HG02678 (cell line): ENCODE data around the gene PRRX2.
"Not testable (repeated sequence)": the region's sequence is repeated elsewhere in the genome, so short reads cannot be mapped to it uniquely, and the experiment has no call there.

Experiments
- ATAC-seq: cut with Tn5 transposase; IDR thresholded peaks from one replicate; pipeline ENCODE4 v1.9.1; 2021; ENCODE audit warnings: mild to moderate bottlenecking, moderate library complexity; ENCODE audit not compliant: unreplicated experiment

The PRRX2 gene

DNA sequence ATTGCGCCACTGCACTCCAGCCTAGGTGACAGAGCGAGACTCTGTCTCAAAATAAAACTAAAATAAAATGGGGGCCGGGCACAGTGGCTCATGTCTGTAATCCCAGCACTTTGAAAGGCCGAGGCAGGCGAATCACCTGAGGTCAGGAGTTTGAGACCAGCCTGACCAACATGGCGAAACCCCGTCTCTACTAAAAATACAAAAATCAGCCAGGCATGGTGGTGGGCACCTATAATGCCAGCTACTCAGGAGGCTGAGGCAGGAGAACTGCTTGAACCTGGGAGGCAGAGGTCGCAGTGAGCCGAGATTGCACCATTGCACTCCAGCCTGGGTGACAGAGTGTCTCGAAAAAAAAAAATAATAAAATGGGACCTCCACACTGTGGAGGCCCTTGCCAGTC, 29.1 kb upstream of the PRRX2 start:
- not testable (repeated sequence) for ATAC-seq

DNA sequence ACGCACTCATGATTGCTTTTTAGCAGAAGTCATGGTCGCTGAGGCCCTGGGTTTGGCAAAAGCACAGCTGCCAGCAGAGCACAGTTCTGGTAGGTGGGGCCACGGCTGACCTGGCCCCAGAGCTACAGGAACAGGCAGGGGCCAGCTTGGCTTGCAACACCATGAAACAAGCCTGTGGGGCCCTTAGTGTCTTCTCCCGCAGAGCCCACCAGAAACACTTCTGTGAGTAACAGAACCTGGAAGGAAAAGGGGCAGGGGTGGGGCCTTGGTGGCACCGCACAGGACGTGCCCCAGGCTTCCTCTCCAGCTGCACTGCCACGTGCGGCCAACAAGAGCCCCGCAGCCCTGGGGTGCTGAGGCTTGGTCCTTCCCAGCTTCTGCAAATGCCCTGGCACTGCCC, 28.3 kb upstream of the PRRX2 start:
- ATAC-seq: no peak

DNA sequence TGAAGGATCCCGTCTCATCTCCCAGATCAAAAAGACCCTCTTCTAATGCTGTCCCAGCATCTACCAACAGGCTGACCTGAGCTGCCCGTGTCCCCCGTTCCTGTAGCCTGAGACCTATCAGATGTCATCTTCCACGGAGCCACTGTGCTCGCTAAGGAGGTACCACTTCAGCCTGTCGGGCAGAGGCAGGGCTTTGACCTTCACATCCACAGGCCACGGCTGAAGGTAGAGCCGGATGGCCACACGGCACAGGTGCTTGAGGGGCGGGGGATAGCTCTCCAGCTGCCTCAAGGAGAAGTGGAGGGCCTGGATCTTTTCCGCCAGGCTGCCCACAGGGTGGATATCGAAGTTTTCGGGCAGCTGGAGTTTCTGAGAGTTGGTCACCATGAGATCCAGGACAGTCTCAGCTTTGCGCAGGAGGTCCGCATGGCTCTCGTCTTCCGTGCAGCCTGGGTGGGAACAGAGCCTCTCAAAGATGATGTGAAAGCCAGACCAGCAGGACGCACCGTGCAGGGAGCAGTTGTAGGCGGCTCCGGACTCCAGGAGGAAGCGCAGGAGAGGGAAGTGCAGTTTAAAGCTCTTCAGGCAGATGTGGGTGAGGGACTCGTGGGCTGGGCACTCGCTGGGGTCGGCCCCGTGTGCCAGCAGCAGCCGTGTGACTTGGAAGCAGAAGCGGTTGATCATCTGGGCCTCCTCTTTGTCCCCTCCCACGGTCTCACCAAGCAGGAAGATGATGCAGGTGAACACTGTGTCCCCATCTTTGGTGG, 27.6 kb upstream of the PRRX2 start:
- no peak for ATAC-seq

DNA sequence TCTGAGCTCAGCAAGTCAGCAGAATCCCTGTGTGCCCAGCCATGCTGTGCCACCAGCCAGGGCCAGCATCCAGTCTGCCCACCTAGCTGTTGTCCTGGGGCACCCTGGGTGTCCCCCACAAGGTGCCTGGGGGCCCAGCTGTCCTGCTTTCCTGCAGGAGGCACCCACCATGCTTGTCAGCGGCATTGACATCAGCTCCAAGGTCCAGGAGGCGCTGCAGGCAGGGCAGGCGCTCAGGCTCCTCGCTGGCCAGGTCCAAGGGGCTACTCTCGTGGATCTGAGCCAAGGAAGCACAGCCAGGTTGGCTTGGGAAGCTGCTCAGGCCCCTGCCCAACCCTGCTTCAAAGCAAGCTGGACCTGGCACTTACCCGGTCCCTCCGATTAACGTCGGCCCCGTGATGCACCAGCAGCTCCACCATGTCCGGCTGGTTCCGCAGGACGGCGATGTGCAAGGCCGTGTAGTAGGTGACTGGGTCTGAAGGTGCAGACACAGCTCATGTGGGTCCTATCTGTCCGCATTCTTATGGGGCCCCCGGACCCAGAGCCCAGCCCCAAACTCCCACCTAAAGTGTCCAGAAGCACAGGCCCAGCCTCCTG, 26.3 kb upstream of the PRRX2 start:
- no peak for ATAC-seq

DNA sequence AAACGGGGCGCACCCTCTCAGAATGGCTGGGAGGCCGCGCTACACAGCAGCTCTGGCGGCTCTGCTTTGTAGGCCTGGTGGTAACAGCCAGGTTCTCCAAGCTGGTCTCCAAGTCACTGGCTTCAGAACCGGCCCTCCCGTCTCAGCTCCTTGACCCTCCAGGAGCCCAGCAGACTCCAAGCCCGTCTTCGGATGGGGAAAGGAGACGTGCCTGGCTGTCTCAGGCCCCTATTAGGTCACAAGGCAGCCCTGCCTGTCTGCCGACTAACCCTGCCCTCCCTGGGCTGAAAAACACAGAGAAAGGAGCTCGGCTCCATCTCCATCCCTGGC, 25.7 kb upstream of the PRRX2 start:
- ATAC-seq: no peak

DNA sequence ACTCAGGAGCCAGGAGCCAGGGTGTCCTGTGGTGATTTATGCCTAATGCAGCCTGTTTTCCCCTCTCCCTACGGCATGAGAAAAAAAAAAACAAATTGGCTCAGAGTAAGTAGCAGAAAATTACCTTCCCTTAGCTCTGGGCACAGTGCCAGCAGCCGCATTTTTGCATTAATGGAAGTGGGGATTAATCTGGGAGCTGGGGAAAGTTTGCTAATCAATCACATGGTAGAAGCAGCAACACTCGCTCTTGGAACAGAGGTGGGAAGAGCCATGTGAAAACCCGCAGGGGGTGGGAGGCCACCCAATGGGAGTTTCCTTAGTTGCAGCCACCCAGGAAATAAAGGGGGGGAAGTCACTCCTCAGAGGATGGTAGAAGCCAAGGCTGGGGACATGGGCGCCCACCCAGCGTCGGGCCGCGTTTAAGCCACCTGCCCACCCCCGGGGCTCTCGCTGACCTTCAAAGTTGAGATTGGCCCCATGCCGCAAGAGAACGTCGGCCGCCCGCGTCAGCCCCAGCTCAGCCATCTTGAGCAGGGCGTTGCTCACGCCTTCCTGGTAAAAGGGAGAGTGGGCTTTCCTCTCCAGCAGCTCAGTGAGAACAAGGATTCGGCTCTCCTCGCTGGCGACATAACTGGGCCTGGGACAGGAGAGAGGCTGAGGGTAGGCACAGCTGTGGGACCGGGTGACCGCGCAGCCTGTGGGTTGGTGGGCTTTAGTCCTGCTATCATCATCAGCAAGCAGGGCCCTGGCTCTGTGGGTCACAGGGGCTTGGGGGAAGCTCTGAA, 25.2 kb upstream of the PRRX2 start:
- no peak for ATAC-seq

DNA sequence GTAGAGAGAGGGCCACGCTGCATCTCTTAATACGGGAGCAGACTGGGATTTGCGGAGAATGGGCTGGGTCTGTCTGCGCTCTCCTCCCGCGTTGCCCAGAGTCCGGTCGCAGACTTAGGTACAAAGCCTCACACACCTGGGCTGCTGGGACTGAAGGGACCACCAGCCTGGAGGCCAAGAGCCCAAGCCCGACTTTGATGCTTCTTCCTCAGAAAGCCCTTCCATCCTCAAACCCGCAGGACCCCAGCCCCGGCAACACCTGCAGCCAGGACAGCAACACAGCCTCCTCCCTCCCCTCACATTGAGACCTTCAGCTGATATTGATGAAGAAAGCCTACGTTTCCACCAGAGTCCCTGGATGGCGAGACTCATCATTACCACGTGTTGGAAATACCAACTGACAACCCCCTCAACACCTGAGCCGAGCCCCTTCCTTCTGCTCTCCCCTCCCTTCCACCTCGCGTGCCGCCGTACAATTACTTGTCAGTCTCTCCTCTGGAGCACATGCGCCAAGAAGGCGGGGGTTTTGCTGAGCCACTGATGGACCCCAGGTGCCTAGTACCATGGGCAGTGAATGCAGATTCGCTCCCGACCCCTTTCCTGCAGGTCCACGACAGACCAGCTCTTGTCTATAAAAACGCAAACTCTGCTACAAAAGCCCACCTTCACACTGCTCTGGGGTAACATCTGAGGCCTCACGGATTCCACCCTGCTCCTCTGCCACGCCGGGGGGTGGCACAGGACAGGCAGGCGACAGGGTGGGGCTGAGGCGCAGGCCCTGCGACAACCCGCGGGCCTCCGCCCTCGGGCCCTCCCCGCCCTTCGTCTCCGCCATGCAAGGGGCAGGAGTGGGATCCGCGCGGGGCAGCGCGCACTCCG, 24.3 kb upstream of the PRRX2 start:
- ATAC-seq: no peak

DNA sequence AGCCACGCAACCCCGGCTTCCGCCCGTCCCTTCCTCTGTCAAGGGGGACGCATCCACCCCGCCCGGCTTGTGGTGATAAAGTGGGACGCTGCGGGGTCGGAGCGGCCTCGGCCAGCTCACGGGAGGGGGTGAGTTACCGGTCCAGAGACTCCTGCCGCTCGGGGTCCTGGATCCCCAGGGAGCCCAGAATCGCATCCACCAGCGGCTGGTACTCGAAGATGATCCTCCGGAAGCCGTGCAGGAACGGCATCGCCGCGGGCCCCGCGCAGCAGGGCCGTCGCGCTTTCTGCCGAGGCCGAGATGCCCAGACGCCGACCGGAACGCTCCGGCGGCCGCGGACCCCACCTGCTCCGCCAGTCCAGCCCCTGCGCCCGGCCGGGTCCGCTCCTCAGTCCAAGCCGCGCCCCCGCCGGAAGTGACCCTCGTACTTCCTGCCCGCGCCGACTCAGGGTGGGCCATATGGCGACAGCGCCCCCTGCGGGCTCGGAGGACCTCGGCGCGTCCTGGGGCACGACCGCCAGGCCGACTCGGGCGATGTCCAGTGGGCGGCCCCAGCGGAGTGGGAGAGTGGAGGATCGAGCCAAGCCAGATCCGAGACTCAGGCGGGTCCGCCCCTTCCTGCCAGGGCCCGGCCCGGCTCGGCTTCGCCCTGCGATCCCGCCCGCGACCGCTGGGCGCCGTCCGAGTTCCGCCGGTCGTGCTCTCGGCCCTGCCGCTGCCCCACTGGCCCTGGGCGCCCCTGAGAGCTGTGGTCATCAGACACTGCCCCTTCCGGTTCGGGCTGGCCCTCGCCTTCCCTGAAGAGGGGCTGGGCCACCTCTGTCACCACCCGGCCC, 23.5 kb upstream of the PRRX2 start, which contains the start of gene ASB6:
Gene ASB6, minus strand, starts transcription at position 402 of the 836 bp plus-strand sequence. Its CDS starts 152 bp downstream, at position 250.
- peak; percentile 92 for ATAC-seq

DNA sequence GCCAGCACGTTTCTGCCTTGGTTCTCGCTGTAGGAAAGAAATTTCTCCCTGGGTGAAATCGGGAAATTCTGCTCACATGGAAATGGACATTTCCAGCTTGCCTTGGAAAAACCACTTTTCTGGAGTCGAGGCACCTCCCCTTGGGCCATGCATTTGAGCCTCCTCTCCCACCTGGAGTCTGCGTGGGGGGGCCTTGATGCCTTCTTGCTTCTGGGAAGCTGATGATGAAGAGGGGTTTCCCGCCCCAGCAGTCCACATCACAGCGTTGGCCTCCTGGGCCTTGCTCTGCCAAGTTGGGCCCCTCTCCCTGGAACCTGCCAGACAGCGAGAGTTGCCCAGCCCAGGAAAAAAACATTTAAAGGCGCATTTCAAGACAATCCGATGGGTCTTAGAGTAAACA, 21.7 kb upstream of the PRRX2 start:
- ATAC-seq: no peak

DNA sequence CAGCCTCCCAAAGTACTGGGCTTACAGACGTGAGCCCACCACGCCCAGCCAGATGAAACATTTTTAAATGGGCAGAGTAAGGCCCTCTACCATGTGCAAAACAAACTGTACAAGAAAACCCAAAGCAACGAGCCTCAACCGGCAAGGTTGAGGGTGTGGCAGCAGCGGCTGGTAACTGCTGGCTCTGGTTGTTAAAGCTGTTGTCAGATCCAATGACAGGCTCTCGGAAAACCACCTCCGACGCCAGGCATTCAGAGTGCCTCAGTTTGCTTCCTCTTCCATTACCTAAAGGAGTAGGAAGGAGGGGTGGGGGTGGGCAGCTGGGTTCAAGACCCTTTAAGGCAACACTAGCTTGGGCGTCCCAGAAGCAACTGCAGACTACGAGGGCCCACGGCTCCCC, 21.1 kb upstream of the PRRX2 start:
- ATAC-seq: no peak

DNA sequence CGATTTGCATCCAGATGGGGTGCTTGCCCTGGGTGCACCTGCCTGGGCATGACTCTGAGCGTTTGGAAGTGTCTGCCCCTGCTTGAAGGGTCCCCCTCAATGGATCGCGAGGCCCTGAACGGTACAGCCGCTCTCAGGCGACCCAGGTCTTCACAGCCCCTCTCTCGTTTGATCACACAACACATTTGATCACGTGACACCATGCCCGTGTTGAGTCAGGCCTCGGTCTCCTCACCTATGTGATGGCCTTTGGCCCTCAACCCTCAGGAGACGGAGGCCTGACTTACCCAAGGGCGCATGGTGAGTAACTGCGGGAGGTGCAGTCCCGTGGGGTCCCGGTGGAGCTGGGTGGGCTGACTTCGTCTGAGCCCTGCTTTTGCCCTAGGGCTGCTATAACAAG, 20.5 kb upstream of the PRRX2 start:
- ATAC-seq: no peak

DNA sequence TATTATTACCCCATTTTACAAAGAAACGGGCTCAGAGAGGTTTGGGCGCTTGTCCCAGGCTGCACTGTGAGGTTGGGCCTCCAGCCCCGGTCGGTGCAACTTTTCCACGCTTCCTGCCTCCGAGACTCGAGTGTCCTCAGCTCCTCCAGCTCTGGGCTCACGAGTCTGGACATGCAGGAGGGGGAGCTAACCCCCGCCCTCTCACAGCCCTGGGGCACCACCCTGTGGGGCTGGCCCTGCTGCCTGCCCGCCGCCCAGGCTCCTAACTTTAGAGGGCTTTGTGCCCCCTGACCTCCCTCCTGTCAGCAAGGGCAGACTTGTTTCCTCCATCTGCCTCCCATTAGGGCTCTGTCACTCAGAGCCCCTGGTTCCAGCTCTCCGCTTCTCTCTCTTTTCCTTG, 19.2 kb upstream of the PRRX2 start:
- ATAC-seq: no peak

DNA sequence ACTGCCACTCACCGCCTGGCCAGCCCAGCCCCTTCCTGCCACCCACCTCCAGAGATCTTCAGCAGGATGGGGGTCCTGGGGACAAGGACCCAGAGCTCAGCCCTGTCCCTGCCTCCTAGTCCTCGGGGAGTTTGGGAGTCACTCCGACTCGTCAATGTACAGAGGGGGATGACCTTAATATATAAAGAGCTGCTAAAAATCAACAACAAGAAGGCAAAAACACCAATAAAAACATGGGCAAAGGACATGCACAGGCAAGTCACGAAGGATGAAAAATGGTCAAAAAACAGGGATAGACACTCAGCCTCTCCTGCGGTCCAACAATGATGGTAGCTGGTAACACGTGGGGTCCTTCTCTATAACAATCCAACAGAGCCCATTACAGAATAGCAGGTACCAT, 18.8 kb upstream of the PRRX2 start:
- no peak for ATAC-seq

DNA sequence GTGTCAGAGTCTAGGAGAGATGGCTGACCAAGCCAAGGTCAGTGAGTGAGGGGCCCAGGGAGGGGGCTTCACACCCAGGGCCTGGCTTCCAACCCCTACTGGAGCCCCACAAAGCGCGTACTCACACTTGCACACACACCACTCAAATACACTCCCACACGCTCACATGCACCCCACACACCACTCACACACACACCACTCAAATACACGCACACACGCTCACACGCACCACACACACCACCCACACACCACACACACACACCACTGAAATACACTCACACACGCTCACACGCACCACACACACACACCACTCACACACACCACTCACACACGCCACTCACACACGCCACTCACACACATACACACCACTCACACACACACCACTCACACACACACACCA, 17.8 kb upstream of the PRRX2 start:
- ATAC-seq: no peak

DNA sequence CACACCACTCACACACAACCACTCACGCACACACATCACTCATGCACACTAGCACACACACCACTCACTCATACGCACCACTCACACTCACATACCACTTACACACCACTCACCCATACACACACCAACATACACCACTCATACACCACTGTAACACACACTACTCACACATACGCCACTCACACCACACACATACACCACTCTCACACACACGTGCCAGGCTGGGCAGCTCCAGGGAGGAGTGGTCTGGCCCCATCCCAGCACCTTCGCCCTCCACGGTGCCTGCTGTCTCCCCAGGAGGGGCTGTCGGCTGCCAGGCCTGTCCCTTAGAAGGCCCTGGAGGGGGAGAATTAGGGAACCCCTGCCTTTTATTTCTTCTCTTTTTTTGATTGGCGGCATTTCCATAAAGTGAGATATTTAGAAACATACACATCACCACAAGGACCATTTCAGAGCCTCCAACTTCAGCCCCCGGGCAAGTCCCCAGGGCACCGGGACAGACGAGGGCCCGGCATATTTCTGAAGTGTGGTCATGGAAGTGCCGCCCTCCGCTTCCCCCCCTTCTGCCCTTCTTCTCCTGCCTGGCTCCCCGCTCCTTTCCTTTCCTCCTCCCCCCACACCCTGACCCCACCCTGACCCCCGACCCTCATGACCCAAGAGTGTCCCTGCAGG, 17.2 kb upstream of the PRRX2 start:
- ATAC-seq: no peak

DNA sequence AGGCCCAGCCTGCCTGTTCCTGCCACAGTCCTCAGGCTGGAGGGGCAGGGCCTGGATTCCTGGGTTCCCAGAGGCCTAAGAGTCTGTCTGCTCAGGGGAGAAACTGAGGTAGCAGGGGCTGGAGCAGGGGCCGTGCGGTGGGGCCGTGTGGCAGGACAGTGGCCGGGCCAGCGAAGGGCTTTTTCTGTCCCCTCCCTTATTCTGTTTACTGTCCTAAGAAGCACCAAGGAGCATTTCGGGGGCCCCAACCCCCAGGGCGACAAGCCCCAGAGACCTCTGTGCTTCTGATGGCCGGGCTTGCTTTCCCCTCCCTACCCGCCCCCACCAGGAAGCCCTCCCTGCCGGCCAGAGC, 16.7 kb upstream of the PRRX2 start:
- no peak for ATAC-seq

DNA sequence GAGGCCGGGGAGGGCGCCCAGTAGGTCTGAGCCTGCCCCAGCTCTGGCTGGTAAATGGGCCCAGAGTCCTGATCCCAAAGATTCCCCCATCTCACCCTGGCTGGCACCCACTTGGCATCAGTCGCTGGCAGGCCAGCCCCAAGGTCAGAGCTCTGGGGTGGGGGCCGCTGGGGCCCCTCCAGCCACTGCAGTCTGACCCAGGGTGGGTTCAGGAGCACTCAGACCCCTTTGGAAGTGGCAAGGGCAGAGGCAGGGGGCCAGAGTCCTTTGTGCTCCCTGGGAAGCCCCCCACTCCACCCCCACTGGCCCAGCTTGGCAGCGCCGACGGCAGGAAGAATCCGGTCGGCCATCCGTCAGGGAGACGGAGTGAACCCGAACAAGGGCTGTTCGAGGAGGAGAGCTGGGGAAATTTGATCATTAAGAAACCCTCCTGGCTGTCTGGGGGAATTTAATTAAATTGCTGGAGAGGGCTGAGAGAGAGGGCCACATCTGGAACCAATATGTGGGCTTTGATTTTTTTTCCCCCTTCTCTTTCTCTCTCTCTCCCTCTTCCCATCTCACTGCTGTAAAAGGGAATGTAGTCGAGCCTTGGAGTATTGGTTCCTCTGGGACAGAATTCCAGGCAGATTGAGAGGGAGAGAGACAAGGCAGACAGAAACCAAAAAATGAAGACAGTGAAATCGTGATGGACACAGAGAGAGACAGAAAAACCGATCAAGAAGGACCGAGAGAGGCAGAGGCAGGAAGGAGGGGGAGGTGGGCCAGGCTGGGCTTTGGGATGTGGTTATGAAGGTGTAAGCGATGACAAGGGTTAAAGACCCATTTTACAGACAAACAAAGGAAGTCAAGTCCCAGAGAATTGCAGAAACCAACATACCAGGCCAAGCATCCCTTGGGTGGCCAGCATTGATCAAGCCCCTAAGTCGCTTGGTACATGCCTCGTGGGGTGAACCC, 15.4 kb upstream of the PRRX2 start:
- ATAC-seq: no peak

DNA sequence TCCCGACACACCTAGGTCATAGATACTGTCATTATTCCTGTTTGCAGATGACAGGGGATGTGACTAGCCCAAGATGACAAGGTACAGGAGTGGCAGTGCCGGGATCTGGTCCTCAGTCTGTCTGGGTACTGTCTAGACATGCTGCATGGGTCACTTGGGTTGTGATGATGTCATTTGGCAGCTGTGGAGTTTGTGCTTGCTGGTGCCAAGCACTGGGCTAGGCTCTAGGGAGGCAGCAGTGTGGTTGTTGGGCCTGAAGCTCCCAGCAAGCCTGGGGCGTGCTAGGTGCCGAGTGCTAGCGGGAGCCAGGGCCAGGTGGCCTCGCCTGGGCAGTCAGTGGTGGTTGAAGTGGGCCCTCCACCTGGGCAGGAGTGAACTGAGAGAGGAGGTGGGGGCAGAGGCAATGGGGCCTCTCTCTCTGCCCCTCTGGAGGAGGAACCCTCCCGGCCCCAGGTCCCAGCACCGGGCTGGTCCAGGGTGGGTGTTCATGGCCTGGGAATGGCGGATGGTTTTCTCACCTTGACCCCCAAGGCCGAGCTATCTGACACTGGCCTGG, 14.7 kb upstream of the PRRX2 start:
- ATAC-seq: no peak
